Erythroblast (primary cell): ENCODE data around the gene SNRNP35.

Experiments used
- GATA1 ChIP-seq: IDR thresholded peaks from 2 replicates; pipeline ENCODE4 v1.6.1; 2011; ENCODE audit warnings: low read depth, mild to moderate bottlenecking, control low read depth, low read length, moderate library complexity
- POLR2A ChIP-seq: IDR thresholded peaks from 2 replicates; pipeline ENCODE4 v1.6.1; 2011; ENCODE audit warnings: mild to moderate bottlenecking, low read length

DNA sequence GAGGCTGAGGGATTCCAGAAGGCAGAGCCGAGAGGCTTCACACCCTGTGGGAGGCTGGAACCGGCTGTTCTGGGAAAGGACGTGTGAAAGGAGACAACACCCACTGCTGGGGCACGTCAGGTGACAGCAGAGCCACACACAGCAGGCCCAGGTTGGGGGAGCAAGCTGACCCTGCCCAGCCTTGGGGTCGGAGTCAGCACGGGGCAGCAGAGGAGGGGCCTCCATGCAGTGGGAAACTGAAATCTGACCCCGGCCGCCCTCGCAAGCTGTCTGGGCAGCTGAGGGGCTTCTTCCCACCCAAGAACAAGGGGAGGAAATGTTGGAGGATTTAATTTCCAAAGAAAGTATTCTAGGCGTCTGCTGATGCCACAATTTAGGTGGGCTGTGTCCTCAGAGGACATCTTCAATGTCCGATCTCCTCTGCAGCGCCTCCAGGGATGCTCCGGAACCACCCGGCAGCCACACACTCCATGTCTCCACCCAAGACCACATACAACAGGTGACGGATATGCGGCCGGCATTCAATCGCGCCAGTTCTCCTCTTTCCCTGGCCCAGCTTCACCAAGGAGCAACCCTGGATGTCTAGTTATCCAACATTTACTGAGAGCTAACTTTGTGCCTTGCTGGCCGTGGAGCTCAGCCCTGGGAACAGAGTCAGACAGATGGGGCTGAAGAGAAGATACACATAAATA lies 30.7 kb downstream of the SNRNP35 start:
- no peak for TF ChIP-seq POLR2A
- TF ChIP-seq GATA1, result no peak
